Colonic mucosa (tissue), 4 donors: Measurements from ENCODE around the gene GRK2. TPM values are rescaled to one million over a fixed set of nuclear protein-coding genes. Genes with fewer than 3 reads are reported as not detected.

Source experiments
- DNase-seq: peaks from one replicate; pipeline ENCODE4 v3.0.0-alpha.2; 2020
- H3K27ac ChIP-seq: fragments of 200-600 bp; one replicate; pipeline ENCODE4 v1.8.0; 2021
- H3K27me3 ChIP-seq: fragments of 200-600 bp; one replicate; pipeline ENCODE4 v1.8.0; 2021
- H3K36me3 ChIP-seq: fragments of 200-600 bp; one replicate; pipeline ENCODE4 v1.8.0; 2021
- H3K4me1 ChIP-seq: fragments of 200-600 bp; one replicate; pipeline ENCODE4 v1.8.0; 2021; ENCODE audit warnings: mild to moderate bottlenecking
- H3K4me3 ChIP-seq: fragments of 200-600 bp; one replicate; pipeline ENCODE4 v1.8.0; 2021
- H3K9ac ChIP-seq, 2 donors: one replicate each; pipeline ENCODE4 v1.7.0; 2013; ENCODE audit warnings: control low read depth in 2 of 2, low read depth in 2 of 2, low read length in 2 of 2
- H3K9me3 ChIP-seq: fragments of 200-600 bp; one replicate; pipeline ENCODE4 v1.8.0; 2021
- CTCF ChIP-seq: fragments of 200-600 bp; IDR thresholded peaks from one replicate; pipeline ENCODE4 v1.8.0; 2022; ENCODE audit warnings: antibody characterized with exemption, mild to moderate bottlenecking
- intact Hi-C: fragments of 100-400 bp; cut with DNase I; formaldehyde crosslinking; loops from one replicate; pipeline ENCODE4 v1.14.1; 2022
- total RNA-seq, 2 donors: library from RNA; stranded (reverse); fragmentation: NEBNext Ultra II Directional in 1 of 2; extraction: Animal tissue kit (Norgen Biotek cat#: 25700) in 1 of 2; gene quantifications; one replicate each; pipeline ENCODE4 v1.2.1, GENCODE V29; 2021
- donor health status: healthy.
- donor health status: DM: no; HTN: no; CAD: no.
- donor health status: DM: no; HTN: no; CAD: no.

Gene GRK2
- total RNA-seq, 2 donors from 2014 or later: 108 to 137 TPM

GRCh38 chr11:67243051-67243450 is 23.2 kb upstream of the GRK2 start:
- Histone ChIP-seq H3K4me1 (peaks cover 3% of the 10 kb centered on the region), H3K36me3 (peaks cover 20% of the 10 kb centered on the region), H3K27me3 (no peaks in the 10 kb centered on the region), H3K9ac (no peak overlapping the region), H3K4me3 (no peak overlapping the region), H3K27ac (no peak overlapping the region), H3K9me3 (no peaks in the 10 kb centered on the region)
- TF ChIP-seq CTCF: no peak
- intact Hi-C loops: no loop called here
- DNase-seq: no peak

- Histone ChIP-seq H3K4me1 (no peaks in the 10 kb centered on the region), H3K4me3 (no peak overlapping the region), H3K36me3 (peaks cover 38% of the 10 kb centered on the region), H3K27ac (no peak overlapping the region), H3K9me3 (no peaks in the 10 kb centered on the region), H3K9ac (no peak overlapping the region), H3K27me3 (no peaks in the 10 kb centered on the region)
- DNase-seq: no peak
- no peak for TF ChIP-seq CTCF
- intact Hi-C loops: no loop called here
These were observed 21.2 kb upstream of the GRK2 start for GRCh38 chr11:67245046-67245445.

- no peaks in the 10 kb centered on the region for H3K4me1 ChIP-seq
- peaks cover 53% of the 10 kb centered on the region for H3K36me3 ChIP-seq
- H3K4me3 ChIP-seq: no peak overlapping the region
- H3K27me3 ChIP-seq: no peaks in the 10 kb centered on the region
- no peak for DNase-seq
- intact Hi-C loops: no loop called here
- no peak overlapping the region for H3K9ac ChIP-seq
- no peaks in the 10 kb centered on the region for H3K9me3 ChIP-seq
- H3K27ac ChIP-seq: no peak overlapping the region
- TF ChIP-seq CTCF: no peak
These were observed 18.2 kb upstream of the GRK2 start for GRCh38 chr11:67247946-67248550.

GRCh38 chr11:67248653-67249052 is 17.6 kb upstream of the GRK2 start:
- no peaks in the 10 kb centered on the region for H3K9me3 ChIP-seq
- no peaks in the 10 kb centered on the region for H3K4me1 ChIP-seq
- H3K36me3 ChIP-seq: peaks cover 54% of the 10 kb centered on the region
- H3K9ac ChIP-seq: no peak overlapping the region
- H3K27ac ChIP-seq: no peak overlapping the region
- no peaks in the 10 kb centered on the region for H3K27me3 ChIP-seq
- TF ChIP-seq CTCF: no peak
- H3K4me3 ChIP-seq: no peak overlapping the region
- no peak for DNase-seq
- intact Hi-C loops: no loop called here

- no peak overlapping the region for H3K9ac ChIP-seq
- no peak overlapping the region for H3K27ac ChIP-seq
- H3K27me3 ChIP-seq: no peaks in the 10 kb centered on the region
- H3K4me3 ChIP-seq: no peak overlapping the region
- H3K4me1 ChIP-seq: no peaks in the 10 kb centered on the region
- TF ChIP-seq CTCF: no peak
- H3K9me3 ChIP-seq: no peaks in the 10 kb centered on the region
- no peak for DNase-seq
- intact Hi-C loops: no loop called here
- peaks cover 64% of the 10 kb centered on the region for H3K36me3 ChIP-seq
These were observed 15.9 kb upstream of the GRK2 start for GRCh38 chr11:67250059-67251043.
